GM18520 (cell line): ENCODE data around the gene GABRA4.

Experiments
- ATAC-seq: cut with Tn5 transposase; IDR thresholded peaks from one replicate; pipeline ENCODE4 v1.9.1; 2021; ENCODE audit not compliant: unreplicated experiment

GABRA4 gene

GRCh38 chr4:46979726-46980125 is 13.7 kb downstream of the GABRA4 start:
- ATAC-seq, result no peak

GRCh38 chr4:46979283-46979682 is 14.1 kb downstream of the GABRA4 start:
- ATAC-seq, result no peak

GRCh38 chr4:46977245-46977644 is 16.1 kb downstream of the GABRA4 start:
- no peak for ATAC-seq

- peak; percentile 33 for ATAC-seq
These were observed 17.4 kb downstream of the GABRA4 start for GRCh38 chr4:46975812-46976553.

GRCh38 chr4:46974891-46975543 is 18.4 kb downstream of the GABRA4 start:
- no peak for ATAC-seq

GRCh38 chr4:46968847-46969246 is 24.5 kb downstream of the GABRA4 start:
- no peak for ATAC-seq

GRCh38 chr4:46967631-46968030 is 25.8 kb downstream of the GABRA4 start:
- ATAC-seq, result no peak

GRCh38 chr4:46958742-46959488 is 34.5 kb downstream of the GABRA4 start:
- ATAC-seq, result no peak

GRCh38 chr4:46956451-46956850 is 36.9 kb downstream of the GABRA4 start:
- no peak for ATAC-seq

GRCh38 chr4:46955601-46956000 is 37.8 kb downstream of the GABRA4 start:
- ATAC-seq, result no peak

GRCh38 chr4:46954643-46955042 is 38.7 kb downstream of the GABRA4 start:
- no peak for ATAC-seq

GRCh38 chr4:46953564-46953963 is 39.8 kb downstream of the GABRA4 start:
- ATAC-seq, result no peak

- ATAC-seq, result no peak
These were observed 40.9 kb downstream of the GABRA4 start for GRCh38 chr4:46952451-46952850.

- ATAC-seq, result no peak
These were observed 42.6 kb downstream of the GABRA4 start for GRCh38 chr4:46950826-46951225.

- no peak for ATAC-seq
These were observed 43.6 kb downstream of the GABRA4 start for GRCh38 chr4:46949822-46950221.

GRCh38 chr4:46947541-46947940 is 45.8 kb downstream of the GABRA4 start:
- no peak for ATAC-seq

GRCh38 chr4:46946919-46947536 is 46.4 kb downstream of the GABRA4 start:
- no peak for ATAC-seq

GRCh38 chr4:46945062-46945461 is 48.3 kb downstream of the GABRA4 start:
- no peak for ATAC-seq

- no peak for ATAC-seq
These were observed 49.0 kb downstream of the GABRA4 start for GRCh38 chr4:46944345-46944744.

- no peak for ATAC-seq
These were observed 55.9 kb downstream of the GABRA4 start for GRCh38 chr4:46937493-46937892.

GRCh38 chr4:46934726-46935125 is 58.7 kb downstream of the GABRA4 start:
- ATAC-seq, result no peak

GRCh38 chr4:46933686-46934085 is 59.7 kb downstream of the GABRA4 start:
- ATAC-seq, result no peak
